NCI-H2227 (cell line): Measurements from ENCODE around the gene IFT81.
A peak's percentile ranks its signal among the peaks of the same experiment; 100 is the strongest.
"Not testable (repeated sequence)": the region's sequence is repeated elsewhere in the genome, so short reads cannot be mapped to it uniquely, and the experiment has no call there.

Source experiments
- DNase-seq: peaks from one replicate; lab custom pipeline; 2025; ENCODE audit not compliant: unreplicated experiment; lab: John Stamatoyannopoulos, UW

IFT81 gene

GRCh38 chr12:110124269-110124995, at the start of gene IFT81:
TSS of gene IFT81 (plus strand) at chr12:110124357. CDS start at chr12:110127381, 3,024 bp downstream.
- peak; percentile 97 for DNase-seq

- no peak for DNase-seq
Measured at GRCh38 chr12:110075880-110076279, 48.3 kb upstream of the IFT81 start.

- no peak for DNase-seq
Measured at GRCh38 chr12:110077800-110078199, 46.4 kb upstream of the IFT81 start.

- no peak for DNase-seq
Measured at GRCh38 chr12:110079477-110080400, 44.4 kb upstream of the IFT81 start.

GRCh38 chr12:110080410-110080809, 43.7 kb upstream of the IFT81 start:
- DNase-seq = no peak

GRCh38 chr12:110084314-110085015, 39.7 kb upstream of the IFT81 start:
- DNase-seq = no peak

GRCh38 chr12:110088216-110088615, 35.9 kb upstream of the IFT81 start:
- not testable (repeated sequence) for DNase-seq

- DNase-seq = no peak
Measured at GRCh38 chr12:110088936-110089335, 35.2 kb upstream of the IFT81 start.

GRCh38 chr12:110090266-110091135, 33.7 kb upstream of the IFT81 start:
- DNase-seq = no peak

GRCh38 chr12:110091136-110091711, 32.9 kb upstream of the IFT81 start:
- no peak for DNase-seq

- DNase-seq = no peak
Measured at GRCh38 chr12:110093631-110094311, 30.4 kb upstream of the IFT81 start.

GRCh38 chr12:110100315-110100970, 23.7 kb upstream of the IFT81 start:
- peak; percentile 73 for DNase-seq

GRCh38 chr12:110102255-110102654, 21.9 kb upstream of the IFT81 start:
- DNase-seq = peak; percentile 66

GRCh38 chr12:110104188-110105094, 19.7 kb upstream of the IFT81 start:
- no peak for DNase-seq

- DNase-seq = no peak
Measured at GRCh38 chr12:110105159-110105558, 19.0 kb upstream of the IFT81 start.

- DNase-seq = no peak
Measured at GRCh38 chr12:110105986-110106385, 18.2 kb upstream of the IFT81 start.

- no peak for DNase-seq
Measured at GRCh38 chr12:110107369-110108281, 16.5 kb upstream of the IFT81 start.
